H1 (cell line): Measurements from ENCODE around the gene NR1I2. TPM values are rescaled to one million over a fixed set of nuclear protein-coding genes. Genes with fewer than 3 reads are reported as not detected.

Experiments
- CTCF ChIA-PET: fragments of 300-600 bp; sonication (Branson Sonifier 250); formaldehyde crosslinking; loops from one replicate; lab custom pipeline; 2021; ENCODE audit not compliant: partially characterized antibody; lab: Charles Lee
- POLR2A ChIA-PET: fragments of 300-600 bp; sonication (Branson Sonifier 250); formaldehyde crosslinking; loops from one replicate; lab custom pipeline; 2021; ENCODE audit warnings: inconsistent platforms; ENCODE audit not compliant: partially characterized antibody; lab: Charles Lee
- DNase-seq, 2 experiments: peaks; one replicate each; pipeline versions ENCODE4 v3.0.0 to v3.0.0-alpha.2; 2010 to 2022; ENCODE audit warnings: low spot score in 2 of 2, low read depth in 1 of 2, mixed read lengths in 1 of 2
- FAIRE-seq: peaks from 2 replicates; lab custom pipeline; 2011; peaks lifted over from hg19 to GRCh38; lab: Jason Lieb, UNC
- H2AFZ ChIP-seq: 2 replicates; pipeline ENCODE4 v1.8.1; 2012; ENCODE audit warnings: low read length, inconsistent platforms
- H2AK5ac ChIP-seq: 2 replicates; pipeline ENCODE4 v1.6.1; 2013; ENCODE audit warnings: low read depth, low read length
- H2BK120ac ChIP-seq: replicated peaks from 2 replicates; pipeline ENCODE3; 2013; ENCODE audit warnings: low read depth, low read length, inconsistent platforms
- H2BK12ac ChIP-seq: 2 replicates; pipeline ENCODE4 v1.6.1; 2013; ENCODE audit warnings: low read depth, low read length
- H2BK15ac ChIP-seq: 2 replicates; pipeline ENCODE4 v1.6.1; 2013; ENCODE audit warnings: low read length
- H2BK20ac ChIP-seq: 2 replicates; pipeline ENCODE4 v1.6.1; 2013; ENCODE audit warnings: low read length
- H2BK5ac ChIP-seq: 2 replicates; pipeline ENCODE4 v1.6.1; 2013; ENCODE audit warnings: low read depth, low read length
- H3K14ac ChIP-seq: 2 replicates; pipeline ENCODE4 v1.6.1; 2013; ENCODE audit warnings: inconsistent platforms; ENCODE audit not compliant: insufficient read length
- H3K18ac ChIP-seq: 2 replicates; pipeline ENCODE4 v1.6.1; 2013; ENCODE audit warnings: low read length; ENCODE audit errors: extremely low read depth
- H3K23ac ChIP-seq: 2 replicates; pipeline ENCODE4 v1.6.1; 2013; ENCODE audit warnings: inconsistent platforms; ENCODE audit not compliant: insufficient read length
- H3K23me2 ChIP-seq: 2 replicates; pipeline ENCODE4 v1.6.1; 2013; ENCODE audit warnings: low read depth, low read length
- H3K27ac ChIP-seq: 2 replicates; pipeline ENCODE4 v1.6.1; 2011; ENCODE audit warnings: low read depth, low read length, inconsistent platforms
- H3K27me3 ChIP-seq, 4 experiments: replicated peaks in 1 of 4; 1 replicate in 1 of 4; 2 replicates in 3 of 4; pipeline versions ENCODE4 v1.6.1 to v1.8.1; 2011 to 2013; ENCODE audit warnings: low read length in 3 of 4, mild to moderate bottlenecking in 3 of 4, inconsistent platforms in 2 of 4, mixed read lengths in 2 of 4, moderate library complexity in 1 of 4; ENCODE audit not compliant: control insufficient read depth in 3 of 4, insufficient read depth in 3 of 4; ENCODE audit errors: extremely low read depth in 1 of 4
- H3K36me3 ChIP-seq, 4 experiments: 2 replicates each; pipeline versions ENCODE4 v1.6.1 to v1.8.1; 2011 to 2013; ENCODE audit warnings: mild to moderate bottlenecking in 4 of 4, low read length in 3 of 4, moderate library complexity in 2 of 4, control low read depth in 1 of 4, inconsistent platforms in 1 of 4; ENCODE audit not compliant: insufficient read depth in 4 of 4, control insufficient read depth in 2 of 4
- H3K4ac ChIP-seq: replicated peaks from 2 replicates; pipeline ENCODE3; 2013; ENCODE audit warnings: low read length, low read depth, mixed read lengths, inconsistent platforms; ENCODE audit not compliant: insufficient read length
- H3K4me1 ChIP-seq, 4 experiments: replicated peaks in 1 of 4; 1 replicate in 1 of 4; 2 replicates in 3 of 4; pipeline versions ENCODE4 v1.6.1 to v1.8.1; 2011 to 2013; ENCODE audit warnings: low read length in 3 of 4, inconsistent platforms in 2 of 4, mixed read lengths in 1 of 4; ENCODE audit not compliant: insufficient read depth in 4 of 4, control insufficient read depth in 3 of 4
- H3K4me2 ChIP-seq, 2 experiments: 2 replicates each; pipeline versions ENCODE4 v1.6.1 to v1.8.1; 2011 to 2013; ENCODE audit warnings: low read depth in 2 of 2, low read length in 2 of 2, control low read depth in 1 of 2, inconsistent platforms in 1 of 2, mild to moderate bottlenecking in 1 of 2; ENCODE audit not compliant: insufficient read depth in 1 of 2
- H3K4me3 ChIP-seq, 4 experiments: fragments of 200-600, 300-600 bp in 1 of 4; sonication (generic), shearing (Covaris generic), sonication (Bioruptor Twin) in 1 of 4; 2 replicates each; pipeline versions ENCODE4 v1.5.1 to v1.8.1; 2011 to 2016; ENCODE audit warnings: low read length in 4 of 4, low read depth in 3 of 4, control low read depth in 2 of 4, inconsistent platforms in 2 of 4, mild to moderate bottlenecking in 2 of 4, mixed read lengths in 1 of 4, moderate library complexity in 1 of 4; ENCODE audit not compliant: insufficient read depth in 2 of 4; ENCODE audit errors: extremely low read depth in 1 of 4
- H3K56ac ChIP-seq: replicated peaks from 2 replicates; pipeline ENCODE3; 2013; ENCODE audit warnings: low read depth, mild to moderate bottlenecking, mixed read lengths, low read length, inconsistent platforms; ENCODE audit not compliant: insufficient read length
- H3K79me1 ChIP-seq: 2 replicates; pipeline ENCODE4 v1.6.1; 2013; ENCODE audit warnings: low read depth, low read length, control low read depth
- H3K79me2 ChIP-seq, 2 experiments: 2 replicates each; pipeline versions ENCODE4 v1.6.1 to v1.8.1; 2012 to 2013; ENCODE audit warnings: low read length in 2 of 2, mild to moderate bottlenecking in 2 of 2, inconsistent platforms in 1 of 2; ENCODE audit not compliant: insufficient read depth in 2 of 2, control insufficient read depth in 1 of 2
- H3K9ac ChIP-seq, 4 experiments: replicated peaks in 1 of 4; 1 replicate in 1 of 4; 2 replicates in 3 of 4; pipeline versions ENCODE4 v1.6.1 to v1.8.1; 2011 to 2013; ENCODE audit warnings: low read depth in 3 of 4, low read length in 3 of 4, control low read depth in 2 of 4, mild to moderate bottlenecking in 2 of 4, moderate library complexity in 2 of 4, inconsistent platforms in 1 of 4; ENCODE audit errors: extremely low read depth in 1 of 4
- H3K9me3 ChIP-seq, 2 experiments: 2 replicates each; pipeline versions ENCODE4 v1.6.1 to v1.8.1; 2012 to 2013; ENCODE audit warnings: mild to moderate bottlenecking in 2 of 2, moderate library complexity in 2 of 2, control low read depth in 1 of 2, inconsistent platforms in 1 of 2, low read depth in 1 of 2, low read length in 1 of 2, mixed read lengths in 1 of 2; ENCODE audit not compliant: insufficient read depth in 2 of 2
- H4K20me1 ChIP-seq, 2 experiments: replicated peaks in 1 of 2; 2 replicates each; pipeline versions ENCODE3 to v1.8.1; 2011 to 2013; ENCODE audit warnings: inconsistent platforms in 2 of 2, low read length in 2 of 2, mild to moderate bottlenecking in 1 of 2; ENCODE audit not compliant: insufficient read depth in 2 of 2, control insufficient read depth in 1 of 2
- H4K5ac ChIP-seq: 2 replicates; pipeline ENCODE4 v1.6.1; 2013; ENCODE audit warnings: low read length, low read depth, mixed read lengths, inconsistent platforms; ENCODE audit not compliant: insufficient read length
- H4K8ac ChIP-seq: 2 replicates; pipeline ENCODE4 v1.8.0; 2013; ENCODE audit warnings: mild to moderate bottlenecking, moderate library complexity, low read length, inconsistent platforms; ENCODE audit not compliant: insufficient read depth; ENCODE audit errors: extremely low read depth
- H4K91ac ChIP-seq: replicated peaks from 2 replicates; pipeline ENCODE3; 2013; ENCODE audit warnings: low read length, mixed read lengths, inconsistent platforms; ENCODE audit not compliant: insufficient read length
- JUN ChIP-seq: IDR thresholded peaks from 2 replicates; pipeline ENCODE4 v1.6.1; 2011; ENCODE audit warnings: low read depth, mild to moderate bottlenecking, improper control_type of control experiment, low read length
- MAFK ChIP-seq: IDR thresholded peaks from 2 replicates; pipeline ENCODE4 v1.6.1; 2012; ENCODE audit warnings: low read depth, mild to moderate bottlenecking, improper control_type of control experiment, low read length
- SIN3A ChIP-seq, 2 experiments: IDR thresholded peaks in 1 of 2; conservative IDR thresholded peaks in 1 of 2; 2 replicates each; pipeline ENCODE4 v1.6.1; 2011 to 2012; ENCODE audit warnings: low read length in 2 of 2, improper control_type of control experiment in 1 of 2, low read depth in 1 of 2, mild to moderate bottlenecking in 1 of 2
- SP4 ChIP-seq: IDR thresholded peaks from 2 replicates; pipeline ENCODE4 v1.6.1; 2012; ENCODE audit warnings: low read length, inconsistent platforms
- WGBS, 2 experiments: shearing (Covaris generic) in 1 of 2; methylation state at CpG; one replicate each; pipeline versions ENCODE4 v1.1.6 to v1.1.7; 2013 to 2015; ENCODE audit warnings: low lambda C conversion rate in 2 of 2, mixed read lengths in 2 of 2, inconsistent platforms in 1 of 2, low coverage in 1 of 2, missing lambda C conversion rate in 1 of 2; ENCODE audit not compliant: insufficient replicate concordance in 2 of 2, insufficient coverage in 1 of 2, insufficient read length in 1 of 2; ENCODE audit errors: extremely low coverage in 1 of 2, missing lambda C conversion rate in 1 of 2; 5-methylcytosine and 5-hydroxymethylcytosine counted together
- polyA plus RNA-seq, 7 experiments: library from polyadenylated mRNA; depleted of rRNA in 3 of 7; stranded (reverse) in 5 of 7; unstranded in 2 of 7; fragments of >200 nt in 5 of 7; fragments of 200-250 nt in 2 of 7; gene quantifications; 1 replicate in 5 of 7; 2 replicates in 1 of 7; 4 replicates in 1 of 7; pipeline versions ENCODE4 v1.2.1 to v1.2.3, GENCODE V29; 2011 to 2013; ENCODE audit warnings: missing spikeins in 2 of 7, mixed read lengths in 2 of 7
- total RNA-seq: library from RNA; stranded (reverse); fragmentation: NEBNext Ultra II Directional; extraction: Animal tissue kit (Norgen Biotek cat#: 25700); gene quantifications from 2 replicates; pipeline ENCODE4 v1.2.1, GENCODE V29; 2021

The NR1I2 gene
- total and polyA plus RNA-seq, 2 of the 8 experiments (the other 6 are each of a cell fraction or from before 2014, with no cell fraction given): 0.28 to 1.8 TPM

- no peak for TF ChIP-seq SIN3A (conservative IDR thresholded peaks at IDR 0.05 in 1 of 2, IDR thresholded peaks at IDR 0.05 in 1 of 2; ENCODE audit: low read depth in 1 of 2, low read length in 2 of 2)
- TF ChIP-seq MAFK: no peak
- no peak for TF ChIP-seq SP4
- no peak for TF ChIP-seq JUN
- CTCF ChIA-PET: no interaction called here
- no peak overlapping the region for H2BK20ac ChIP-seq
- no peak overlapping the region for H3K14ac ChIP-seq
- DNase-seq: no peak
- H3K18ac ChIP-seq: no peak overlapping the region
- 0 out of 7 replicates have a peak, but pooled peaks cover 0 to 4% (median 0%) of the 10 kb centered on the region in 4 experiments for H3K4me1 ChIP-seq
- H3K4me3 ChIP-seq: no peak overlapping the region
- H2BK120ac ChIP-seq: no peak overlapping the region
- POLR2A ChIA-PET: no interaction called here
- no peak overlapping the region for H3K27ac ChIP-seq
- H3K27me3 ChIP-seq: peaks cover 0 to 1% (median 0%) of the 10 kb centered on the region in 4 experiments; a peak in 1 of 7 replicates
- no peak overlapping the region for H2BK12ac ChIP-seq
- no peak overlapping the region for H4K91ac ChIP-seq
- H4K8ac ChIP-seq: no peak overlapping the region
- H2BK5ac ChIP-seq: no peak overlapping the region
- WGBS, 2 experiments: 94% methylated on average over 1 of the region's 1 CpG; no CpG with 5 or more reads in 1 of the 2 experiments
- no peak overlapping the region for H3K56ac ChIP-seq
- no peak overlapping the region for H3K9ac ChIP-seq
- no peak overlapping the region for H2AK5ac ChIP-seq
- no peak overlapping the region for H3K4me2 ChIP-seq
- no peaks in the 10 kb centered on the region for H3K79me2 ChIP-seq
- no peak overlapping the region for H4K5ac ChIP-seq
- peaks cover 0 to 3% of the 10 kb centered on the region in 2 experiments; a peak in 1 of 4 replicates for H3K9me3 ChIP-seq
- no peaks in the 10 kb centered on the region for H3K36me3 ChIP-seq
- H4K20me1 ChIP-seq: no peaks in the 10 kb centered on the region
- no peaks in the 10 kb centered on the region for H3K23me2 ChIP-seq
- no peaks in the 10 kb centered on the region for H3K79me1 ChIP-seq
- H2BK15ac ChIP-seq: no peak overlapping the region
- H3K4ac ChIP-seq: no peak overlapping the region
- no peak for FAIRE-seq
- no peak overlapping the region for H3K23ac ChIP-seq
- no peak overlapping the region for H2AFZ ChIP-seq
Measured at GRCh38 chr3:119778176-119778575, 3.7 kb upstream of the NR1I2 start.
